H1 (cell line): Measurements from ENCODE around the gene CCDC9B. TPM values are rescaled to one million over a fixed set of nuclear protein-coding genes. Genes with fewer than 3 reads are reported as not detected.

Experiments
- BACH1 ChIP-seq: IDR thresholded peaks from 2 replicates; pipeline ENCODE4 v1.6.1; 2012; ENCODE audit warnings: low read length, improper control_type of control experiment
- BCL11A ChIP-seq, 2 experiments: IDR thresholded peaks; one replicate each; pipeline ENCODE4 v1.6.1; 2011; ENCODE audit warnings: low read depth in 2 of 2, low read length in 2 of 2, mild to moderate bottlenecking in 2 of 2
- CBX8 ChIP-seq: fragments of 300-800, 300-1000 bp; sonication (generic); IDR thresholded peaks from 2 replicates; pipeline ENCODE4 v1.7.1; 2016; ENCODE audit warnings: low read depth, low read length, borderline replicate concordance
- CHD1 ChIP-seq: IDR thresholded peaks from 2 replicates; pipeline ENCODE4 v1.6.1; 2012; ENCODE audit warnings: low read depth, low read length, improper control_type of control experiment
- CREB1 ChIP-seq: IDR thresholded peaks from 2 replicates; pipeline ENCODE4 v1.6.1; 2012; ENCODE audit warnings: inconsistent platforms
- EP300 ChIP-seq, 2 experiments: IDR thresholded peaks; 1 replicate in 1 of 2; 2 replicates in 1 of 2; pipeline ENCODE4 v1.6.1; 2011 to 2012; ENCODE audit warnings: low read depth in 2 of 2, low read length in 2 of 2, mild to moderate bottlenecking in 2 of 2, borderline replicate concordance in 1 of 2, inconsistent platforms in 1 of 2, moderate library complexity in 1 of 2
- GTF2F1 ChIP-seq: IDR thresholded peaks from 2 replicates; pipeline ENCODE4 v1.6.1; 2012; ENCODE audit warnings: low read depth, low read length, improper control_type of control experiment, borderline replicate concordance
- HDAC6 ChIP-seq: IDR thresholded peaks from one replicate; pipeline ENCODE4 v1.7.1; 2012; ENCODE audit warnings: low read depth, mild to moderate bottlenecking, inconsistent platforms, low read length, moderate library complexity
- JUN ChIP-seq: IDR thresholded peaks from 2 replicates; pipeline ENCODE4 v1.6.1; 2011; ENCODE audit warnings: low read depth, mild to moderate bottlenecking, improper control_type of control experiment, low read length
- JUND ChIP-seq: IDR thresholded peaks from 2 replicates; pipeline ENCODE4 v1.6.1; 2011; ENCODE audit warnings: mild to moderate bottlenecking, improper control_type of control experiment, low read length
- KDM4A ChIP-seq: IDR thresholded peaks from one replicate; pipeline ENCODE4 v1.7.1; 2012; ENCODE audit warnings: low read depth, mild to moderate bottlenecking, moderate library complexity, low read length, inconsistent platforms; ENCODE audit not compliant: severe bottlenecking
- NRF1 ChIP-seq: IDR thresholded peaks from 2 replicates; pipeline ENCODE4 v1.6.1; 2011; ENCODE audit warnings: mild to moderate bottlenecking, low read depth, low read length, improper control_type of control experiment
- POLR2A ChIP-seq, 2 experiments: IDR thresholded peaks; 1 replicate in 1 of 2; 2 replicates in 1 of 2; pipeline ENCODE4 v1.6.1; 2011; ENCODE audit warnings: low read depth in 2 of 2, low read length in 2 of 2, mild to moderate bottlenecking in 2 of 2; ENCODE audit errors: control extremely low read depth in 1 of 2
- RBBP5 ChIP-seq: IDR thresholded peaks from 2 replicates; pipeline ENCODE4 v1.7.1; 2012; ENCODE audit warnings: low read depth, mild to moderate bottlenecking, inconsistent platforms, low read length, moderate library complexity, borderline replicate concordance
- RFX5 ChIP-seq: IDR thresholded peaks from 2 replicates; pipeline ENCODE4 v1.6.1; 2011; ENCODE audit warnings: low read depth, low read length, improper control_type of control experiment, borderline replicate concordance
- RNF2 ChIP-seq: fragments of 200-900, 300-1000 bp; sonication (generic); IDR thresholded peaks from 2 replicates; pipeline ENCODE4 v1.7.1; 2016; ENCODE audit warnings: borderline replicate concordance, low read depth, mild to moderate bottlenecking, antibody characterized with exemption, low read length; ENCODE audit not compliant: poor library complexity, severe bottlenecking; ENCODE audit errors: missing control alignments
- SAP30 ChIP-seq: fragments of 300-600 bp; sonication (generic); IDR thresholded peaks from 2 replicates; pipeline ENCODE4 v1.7.1; 2012; ENCODE audit warnings: low read length, moderate library complexity, mild to moderate bottlenecking, inconsistent platforms; ENCODE audit not compliant: insufficient read depth, insufficient replicate concordance
- SIRT6 ChIP-seq: IDR thresholded peaks from one replicate; pipeline ENCODE4 v1.7.1; 2012; ENCODE audit warnings: low read length, inconsistent platforms
- SIX5 ChIP-seq: IDR thresholded peaks from 2 replicates; pipeline ENCODE4 v1.6.1; 2011; ENCODE audit warnings: mild to moderate bottlenecking, low read depth, low read length
- SP2 ChIP-seq: IDR thresholded peaks from 2 replicates; pipeline ENCODE4 v1.6.1; 2012; ENCODE audit warnings: mild to moderate bottlenecking, low read length, inconsistent platforms
- SP4 ChIP-seq: IDR thresholded peaks from 2 replicates; pipeline ENCODE4 v1.6.1; 2012; ENCODE audit warnings: low read length, inconsistent platforms
- TBP ChIP-seq: IDR thresholded peaks from 2 replicates; pipeline ENCODE4 v1.6.1; 2011; ENCODE audit warnings: low read depth, low read length, improper control_type of control experiment
- polyA plus RNA-seq, 7 experiments: library from polyadenylated mRNA; depleted of rRNA in 3 of 7; stranded (reverse) in 5 of 7; unstranded in 2 of 7; fragments of >200 nt in 5 of 7; fragments of 200-250 nt in 2 of 7; gene quantifications; 1 replicate in 5 of 7; 2 replicates in 1 of 7; 4 replicates in 1 of 7; pipeline versions ENCODE4 v1.2.1 to v1.2.3, GENCODE V29; 2011 to 2013; ENCODE audit warnings: missing spikeins in 2 of 7, mixed read lengths in 2 of 7
- total RNA-seq: library from RNA; stranded (reverse); fragmentation: NEBNext Ultra II Directional; extraction: Animal tissue kit (Norgen Biotek cat#: 25700); gene quantifications from 2 replicates; pipeline ENCODE4 v1.2.1, GENCODE V29; 2021
- TF ChIP-seq, protein P1 (sequence below): IDR thresholded peaks from 2 replicates; pipeline ENCODE4 v1.6.1; 2012; ENCODE audit warnings: low read length, inconsistent platforms

The CCDC9B gene
- total and polyA plus RNA-seq, 2 of the 8 experiments (the other 6 are each of a cell fraction or from before 2014, with no cell fraction given): 0.45 to 0.78 TPM

DNA sequence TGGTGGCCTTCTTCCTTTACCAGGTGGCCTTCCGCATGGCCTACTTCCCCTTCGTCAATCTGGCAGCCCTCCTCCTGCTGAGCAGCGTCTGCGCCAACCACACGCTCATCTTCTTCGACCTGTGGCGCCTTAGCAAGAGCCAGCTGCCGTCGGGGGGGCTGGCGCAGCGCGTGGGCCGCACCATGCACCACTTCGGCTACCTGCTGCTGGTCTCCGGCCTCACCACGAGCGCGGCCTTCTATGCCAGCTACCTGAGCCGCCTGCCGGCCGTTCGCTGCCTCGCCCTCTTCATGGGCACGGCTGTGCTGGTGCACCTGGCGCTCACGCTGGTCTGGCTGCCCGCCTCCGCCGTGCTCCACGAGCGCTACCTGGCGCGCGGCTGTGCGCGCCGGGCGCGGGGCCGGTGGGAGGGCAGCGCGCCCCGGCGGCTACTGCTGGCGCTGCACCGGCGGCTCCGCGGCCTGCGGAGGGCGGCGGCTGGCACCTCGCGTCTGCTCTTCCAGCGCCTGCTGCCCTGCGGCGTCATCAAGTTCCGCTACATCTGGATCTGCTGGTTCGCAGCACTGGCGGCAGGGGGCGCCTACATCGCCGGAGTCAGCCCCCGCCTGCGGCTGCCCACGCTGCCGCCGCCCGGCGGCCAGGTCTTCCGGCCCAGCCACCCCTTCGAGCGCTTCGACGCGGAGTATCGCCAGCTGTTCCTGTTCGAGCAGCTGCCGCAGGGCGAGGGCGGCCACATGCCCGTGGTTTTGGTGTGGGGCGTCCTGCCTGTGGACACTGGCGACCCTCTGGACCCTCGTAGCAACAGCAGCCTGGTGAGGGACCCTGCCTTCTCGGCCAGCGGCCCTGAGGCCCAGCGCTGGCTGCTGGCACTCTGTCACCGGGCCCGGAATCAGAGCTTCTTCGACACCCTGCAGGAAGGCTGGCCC lies 27.2 kb upstream of the CCDC9B start (continued):
- TF ChIP-seq CHD1: no peak
- TF ChIP-seq BCL11A (IDR thresholded peaks at IDR 0.05; ENCODE audit: low read depth in 2 of 2, low read length in 2 of 2): no peak
- TF ChIP-seq SIX5: no peak
- TF ChIP-seq, protein P1, sequence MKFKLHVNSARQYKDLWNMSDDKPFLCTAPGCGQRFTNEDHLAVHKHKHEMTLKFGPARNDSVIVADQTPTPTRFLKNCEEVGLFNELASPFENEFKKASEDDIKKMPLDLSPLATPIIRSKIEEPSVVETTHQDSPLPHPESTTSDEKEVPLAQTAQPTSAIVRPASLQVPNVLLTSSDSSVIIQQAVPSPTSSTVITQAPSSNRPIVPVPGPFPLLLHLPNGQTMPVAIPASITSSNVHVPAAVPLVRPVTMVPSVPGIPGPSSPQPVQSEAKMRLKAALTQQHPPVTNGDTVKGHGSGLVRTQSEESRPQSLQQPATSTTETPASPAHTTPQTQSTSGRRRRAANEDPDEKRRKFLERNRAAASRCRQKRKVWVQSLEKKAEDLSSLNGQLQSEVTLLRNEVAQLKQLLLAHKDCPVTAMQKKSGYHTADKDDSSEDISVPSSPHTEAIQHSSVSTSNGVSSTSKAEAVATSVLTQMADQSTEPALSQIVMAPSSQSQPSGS: no peak
- no peak for TF ChIP-seq HDAC6
- peak; percentile 89 for TF ChIP-seq KDM4A
- TF ChIP-seq EP300 (IDR thresholded peaks at IDR 0.05; ENCODE audit: borderline replicate concordance in 1 of 2, low read depth in 2 of 2, low read length in 2 of 2): peak; percentile 58 to 77; a peak in 2 of 3 replicates
- TF ChIP-seq BACH1: no peak
- TF ChIP-seq CBX8: no peak
- TF ChIP-seq CREB1: peak; percentile 95
- peak; percentile 19; the same call in 1 of the 2 replicates for TF ChIP-seq GTF2F1
- no peak for TF ChIP-seq SP2
- TF ChIP-seq TBP: peak; percentile 55; the same call in 1 of the 2 replicates
- no peak for TF ChIP-seq POLR2A (IDR thresholded peaks at IDR 0.05; ENCODE audit: control extremely low read depth in 1 of 2, low read depth in 2 of 2, low read length in 2 of 2)
- no peak for TF ChIP-seq JUN
- no peak for TF ChIP-seq JUND
- TF ChIP-seq RBBP5: peak; percentile 29; the same call in 1 of the 2 replicates
- peak; percentile 69 for TF ChIP-seq RNF2
- no peak for TF ChIP-seq SIRT6
- no peak for TF ChIP-seq SAP30
- TF ChIP-seq RFX5: no peak
- no peak for TF ChIP-seq NRF1
- no peak for TF ChIP-seq SP4
